ENCODE data around the gene TMEM131. TPM values are rescaled to one million over a fixed set of nuclear protein-coding genes. Genes with fewer than 3 reads are reported as not detected.

Gene TMEM131
- total RNA-seq, 1 donor from 2014 or later = 58.8 TPM

- Mint-ChIP-seq H3K4me3 (ENCODE audit: low read depth) (no peak overlapping the region), H3K9me3 (ENCODE audit: low read depth) (no peaks in the 10 kb centered on the region), H3K36me3 (ENCODE audit: insufficient read depth) (no peaks in the 10 kb centered on the region), H3K4me1 (ENCODE audit: low read depth) (peaks cover 24% of the 10 kb centered on the region), H3K27me3 (no peaks in the 10 kb centered on the region), H3K27ac (peak overlapping the region; percentile 22)
- DNase-seq (ENCODE audit: low spot score, unreplicated experiment) = no peak
- TF ChIP-seq CTCF (IDR thresholded peaks at IDR 0.05; ENCODE audit: unreplicated experiment) = no peak
Observed at GRCh38 chr2:97716695-97717612, 278.8 kb downstream of the TMEM131 start.

GRCh38 chr2:97715951-97716694, 279.6 kb downstream of the TMEM131 start:
- peaks cover 31% of the 10 kb centered on the region for H3K4me1 Mint-ChIP-seq (ENCODE audit: low read depth)
- H3K27ac Mint-ChIP-seq = peak overlapping the region; percentile 22

GRCh38 chr2:97714950-97715652, 280.6 kb downstream of the TMEM131 start:
- DNase-seq (ENCODE audit: low spot score, unreplicated experiment) = no peak
- Mint-ChIP-seq H3K36me3 (ENCODE audit: insufficient read depth) (no peaks in the 10 kb centered on the region), H3K4me1 (ENCODE audit: low read depth) (peaks cover 35% of the 10 kb centered on the region), H3K9me3 (ENCODE audit: low read depth) (no peaks in the 10 kb centered on the region), H3K4me3 (ENCODE audit: low read depth) (no peak overlapping the region), H3K27ac (no peak overlapping the region), H3K27me3 (no peaks in the 10 kb centered on the region)
- TF ChIP-seq CTCF (IDR thresholded peaks at IDR 0.05; ENCODE audit: unreplicated experiment) = no peak

More at GRCh38 chr2:97715951-97716694, 279.6 kb downstream of the TMEM131 start:
- no peaks in the 10 kb centered on the region for H3K27me3 Mint-ChIP-seq
- no peak for DNase-seq (ENCODE audit: low spot score, unreplicated experiment)
- no peak overlapping the region for H3K4me3 Mint-ChIP-seq (ENCODE audit: low read depth)
- no peaks in the 10 kb centered on the region for H3K9me3 Mint-ChIP-seq (ENCODE audit: low read depth)
- TF ChIP-seq CTCF (IDR thresholded peaks at IDR 0.05; ENCODE audit: unreplicated experiment) = no peak
- H3K36me3 Mint-ChIP-seq (ENCODE audit: insufficient read depth) = no peaks in the 10 kb centered on the region

- peak overlapping the region; percentile 80 for H3K27ac Mint-ChIP-seq
- H3K9me3 Mint-ChIP-seq (ENCODE audit: low read depth) = no peaks in the 10 kb centered on the region
- no peaks in the 10 kb centered on the region for H3K27me3 Mint-ChIP-seq
- H3K4me1 Mint-ChIP-seq (ENCODE audit: low read depth) = peaks cover 38% of the 10 kb centered on the region
- no peak for DNase-seq (ENCODE audit: low spot score, unreplicated experiment)
- no peak overlapping the region for H3K4me3 Mint-ChIP-seq (ENCODE audit: low read depth)
- no peak for TF ChIP-seq CTCF (IDR thresholded peaks at IDR 0.05; ENCODE audit: unreplicated experiment)
- H3K36me3 Mint-ChIP-seq (ENCODE audit: insufficient read depth) = peaks cover 2% of the 10 kb centered on the region
Observed at GRCh38 chr2:97714084-97714949, 281.4 kb downstream of the TMEM131 start.
